IMR-90 (cell line): ENCODE measurements around the gene C1QTNF1.

Experiments
- CTCF ChIP-seq: conservative IDR thresholded peaks from 2 replicates; pipeline ENCODE4 v1.5.1; 2012; ENCODE audit warnings: mild to moderate bottlenecking, low read depth, low read length, improper control_type of control experiment
- MXI1 ChIP-seq: IDR thresholded peaks from 2 replicates; pipeline ENCODE4 v1.6.1; 2012; ENCODE audit warnings: low read depth, mild to moderate bottlenecking, low read length, moderate library complexity, borderline replicate concordance
- POLR2A ChIP-seq: IDR thresholded peaks from 2 replicates; pipeline ENCODE4 v1.6.1; 2012; ENCODE audit warnings: mild to moderate bottlenecking, low read depth, low read length
- TF ChIP-seq, protein P1 (sequence below): fragments of 150-350 bp; IDR thresholded peaks from 2 replicates; pipeline ENCODE4 v1.6.1; 2016; ENCODE audit warnings: low read depth, mild to moderate bottlenecking, low read length, moderate library complexity, borderline replicate concordance

- TF ChIP-seq CTCF, result no peak
- TF ChIP-seq MXI1, result no peak
- TF ChIP-seq POLR2A, result no peak
- TF ChIP-seq, protein P1, sequence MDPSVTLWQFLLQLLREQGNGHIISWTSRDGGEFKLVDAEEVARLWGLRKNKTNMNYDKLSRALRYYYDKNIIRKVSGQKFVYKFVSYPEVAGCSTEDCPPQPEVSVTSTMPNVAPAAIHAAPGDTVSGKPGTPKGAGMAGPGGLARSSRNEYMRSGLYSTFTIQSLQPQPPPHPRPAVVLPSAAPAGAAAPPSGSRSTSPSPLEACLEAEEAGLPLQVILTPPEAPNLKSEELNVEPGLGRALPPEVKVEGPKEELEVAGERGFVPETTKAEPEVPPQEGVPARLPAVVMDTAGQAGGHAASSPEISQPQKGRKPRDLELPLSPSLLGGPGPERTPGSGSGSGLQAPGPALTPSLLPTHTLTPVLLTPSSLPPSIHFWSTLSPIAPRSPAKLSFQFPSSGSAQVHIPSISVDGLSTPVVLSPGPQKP, result no peak
Measured at GRCh38 chr17:79098282-79098867, 74.4 kb downstream of the C1QTNF1 start.
